Measurements from ENCODE around the gene TMEM97. TPM values are rescaled to one million over a fixed set of nuclear protein-coding genes. Genes with fewer than 3 reads are reported as not detected.

The TMEM97 gene
- total RNA-seq, 1 donor from 2014 or later, result 60.5 TPM

DNA sequence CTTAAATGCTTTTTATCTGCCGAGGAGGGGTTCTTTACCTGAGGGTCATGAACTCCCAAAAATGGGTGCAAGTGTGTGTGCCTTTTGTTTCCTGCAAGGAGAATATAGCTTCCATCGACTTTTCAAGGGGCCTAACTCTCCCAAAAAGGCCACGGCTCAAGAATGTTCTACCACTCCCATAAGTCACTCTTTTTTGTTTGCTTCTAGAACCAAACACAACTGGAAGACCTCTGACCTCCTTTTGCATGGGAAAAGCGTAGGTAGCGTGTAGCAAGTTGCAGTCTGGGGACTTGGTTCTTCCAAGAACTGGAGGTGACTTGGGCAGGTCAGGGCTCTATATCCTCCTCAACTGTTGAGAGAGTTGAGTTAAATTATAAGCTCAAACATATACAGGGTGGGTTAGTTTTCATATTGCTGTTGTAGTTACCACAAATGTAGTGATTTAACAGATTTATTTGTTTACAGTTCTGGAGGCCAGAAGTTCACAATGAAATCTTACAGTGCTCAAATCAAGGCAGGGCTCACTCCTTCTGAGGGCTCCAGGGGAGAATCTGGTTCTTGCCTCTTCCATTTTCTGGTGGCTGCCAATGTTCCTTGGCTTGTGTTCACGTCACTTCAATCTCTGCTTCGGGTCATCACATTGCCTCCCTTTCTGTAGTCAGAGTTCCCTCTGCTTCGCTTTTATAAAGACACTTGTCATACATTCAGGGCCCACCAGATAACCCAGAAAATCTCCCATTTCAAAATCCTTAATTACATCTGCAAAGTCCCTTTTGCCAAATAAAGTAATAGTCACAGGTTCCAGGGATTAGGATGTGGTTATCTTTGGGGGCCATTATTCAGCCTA is 1.4 kb downstream of the TMEM97 start:
- Mint-ChIP-seq H3K4me1 (ENCODE audit: unreplicated experiment) (peaks cover 56% of the 10 kb centered on the region), H3K27me3 (ENCODE audit: unreplicated experiment) (no peaks in the 10 kb centered on the region), H3K9me3 (ENCODE audit: unreplicated experiment) (no peaks in the 10 kb centered on the region)

GRCh38 chr17:28324267-28324745 is 5.3 kb downstream of the TMEM97 start:
- Mint-ChIP-seq H3K4me1 (ENCODE audit: unreplicated experiment) (peaks cover 58% of the 10 kb centered on the region), H3K27me3 (ENCODE audit: unreplicated experiment) (no peaks in the 10 kb centered on the region), H3K36me3 (ENCODE audit: unreplicated experiment) (peaks cover 21% of the 10 kb centered on the region), H3K4me3 (ENCODE audit: unreplicated experiment) (no peak overlapping the region), H3K9me3 (ENCODE audit: unreplicated experiment) (no peaks in the 10 kb centered on the region), H3K27ac (ENCODE audit: unreplicated experiment) (no peak overlapping the region)
- peak; percentile 13 for DNase-seq (ENCODE audit: extremely low spot score, unreplicated experiment)
- no peak for TF ChIP-seq CTCF (IDR thresholded peaks at IDR 0.05)

More for the DNA sequence above, 1.4 kb downstream of the TMEM97 start:
- peak overlapping the region; percentile 81 for H3K27ac Mint-ChIP-seq (ENCODE audit: unreplicated experiment)
- TF ChIP-seq CTCF (IDR thresholded peaks at IDR 0.05), result no peak
- DNase-seq (ENCODE audit: extremely low spot score, unreplicated experiment), result no peak
- H3K36me3 Mint-ChIP-seq (ENCODE audit: unreplicated experiment), result no peaks in the 10 kb centered on the region
- H3K4me3 Mint-ChIP-seq (ENCODE audit: unreplicated experiment), result peak overlapping the region; percentile 90

GRCh38 chr17:28324781-28325180 is 5.8 kb downstream of the TMEM97 start:
- no peaks in the 10 kb centered on the region for H3K27me3 Mint-ChIP-seq (ENCODE audit: unreplicated experiment)
- peaks cover 21% of the 10 kb centered on the region for H3K36me3 Mint-ChIP-seq (ENCODE audit: unreplicated experiment)
- H3K27ac Mint-ChIP-seq (ENCODE audit: unreplicated experiment), result no peak overlapping the region
- peak; percentile 2 for DNase-seq (ENCODE audit: extremely low spot score, unreplicated experiment)
- H3K4me1 Mint-ChIP-seq (ENCODE audit: unreplicated experiment), result peaks cover 55% of the 10 kb centered on the region
- H3K9me3 Mint-ChIP-seq (ENCODE audit: unreplicated experiment), result no peaks in the 10 kb centered on the region
- no peak overlapping the region for H3K4me3 Mint-ChIP-seq (ENCODE audit: unreplicated experiment)
- TF ChIP-seq CTCF (IDR thresholded peaks at IDR 0.05), result no peak

- DNase-seq (ENCODE audit: extremely low spot score, unreplicated experiment), result peak; percentile 36
- no peak overlapping the region for H3K27ac Mint-ChIP-seq (ENCODE audit: unreplicated experiment)
- peaks cover 24% of the 10 kb centered on the region for H3K36me3 Mint-ChIP-seq (ENCODE audit: unreplicated experiment)
- no peak overlapping the region for H3K4me3 Mint-ChIP-seq (ENCODE audit: unreplicated experiment)
- H3K9me3 Mint-ChIP-seq (ENCODE audit: unreplicated experiment), result no peaks in the 10 kb centered on the region
- no peaks in the 10 kb centered on the region for H3K27me3 Mint-ChIP-seq (ENCODE audit: unreplicated experiment)
- H3K4me1 Mint-ChIP-seq (ENCODE audit: unreplicated experiment), result peaks cover 50% of the 10 kb centered on the region
- no peak for TF ChIP-seq CTCF (IDR thresholded peaks at IDR 0.05)
Observed at GRCh38 chr17:28325211-28325610, 6.2 kb downstream of the TMEM97 start.

DNA sequence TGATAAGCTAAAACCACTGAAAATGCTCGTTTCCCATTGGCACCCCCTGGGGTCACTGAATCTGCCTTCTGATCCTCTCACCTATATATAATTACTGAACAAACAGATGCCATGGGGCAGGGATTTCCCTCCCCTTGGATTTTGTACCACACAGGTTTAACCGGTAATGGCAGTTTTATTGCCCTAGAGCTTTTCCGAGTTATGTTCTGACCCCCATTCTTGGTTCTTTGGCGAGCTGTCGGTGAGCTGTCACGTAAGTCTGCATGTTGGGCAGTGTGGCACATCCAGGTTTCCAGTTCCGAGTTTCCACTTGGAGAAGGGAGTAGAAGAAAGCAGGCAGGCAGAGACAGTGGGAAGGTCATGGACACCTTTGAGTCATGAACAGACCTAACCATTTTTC is 7.1 kb downstream of the TMEM97 start:
- Mint-ChIP-seq H3K4me1 (ENCODE audit: unreplicated experiment) (peaks cover 42% of the 10 kb centered on the region), H3K9me3 (ENCODE audit: unreplicated experiment) (no peaks in the 10 kb centered on the region), H3K27ac (ENCODE audit: unreplicated experiment) (no peak overlapping the region), H3K27me3 (ENCODE audit: unreplicated experiment) (no peaks in the 10 kb centered on the region), H3K36me3 (ENCODE audit: unreplicated experiment) (peaks cover 26% of the 10 kb centered on the region), H3K4me3 (ENCODE audit: unreplicated experiment) (no peak overlapping the region)
- peak; percentile 36 for DNase-seq (ENCODE audit: extremely low spot score, unreplicated experiment)
- no peak for TF ChIP-seq CTCF (IDR thresholded peaks at IDR 0.05)
